Superior temporal gyrus (tissue), 1 donor: ENCODE measurements around the gene EGFL7.

Source experiments
- DNase-seq: peaks from one replicate; pipeline ENCODE4 v3.0.0-alpha.2; 2016; ENCODE audit errors: extremely low spot score

Gene EGFL7

GRCh38 chr9:136644343-136644592, 18.4 kb upstream of the EGFL7 start:
- DNase-seq: no peak

GRCh38 chr9:136644593-136645351, 17.9 kb upstream of the EGFL7 start:
- DNase-seq: peak; percentile 23

GRCh38 chr9:136645352-136645902, 17.3 kb upstream of the EGFL7 start:
- no peak for DNase-seq

GRCh38 chr9:136645903-136646754, 16.6 kb upstream of the EGFL7 start:
- no peak for DNase-seq

- no peak for DNase-seq
Observed at GRCh38 chr9:136646827-136647711, 15.6 kb upstream of the EGFL7 start.

GRCh38 chr9:136648751-136649150, 14.0 kb upstream of the EGFL7 start:
- DNase-seq: no peak

GRCh38 chr9:136650021-136650420, 12.7 kb upstream of the EGFL7 start:
- DNase-seq: no peak

GRCh38 chr9:136650648-136651047, 12.1 kb upstream of the EGFL7 start:
- DNase-seq: no peak

- DNase-seq: no peak
Observed at GRCh38 chr9:136651860-136652259, 10.9 kb upstream of the EGFL7 start.

- DNase-seq: no peak
Observed at GRCh38 chr9:136653323-136654079, 9.2 kb upstream of the EGFL7 start.

GRCh38 chr9:136654820-136655535, 7.7 kb upstream of the EGFL7 start:
- DNase-seq: no peak

- no peak for DNase-seq
Observed at GRCh38 chr9:136655536-136656182, 7.1 kb upstream of the EGFL7 start.

GRCh38 chr9:136656183-136656738, 6.5 kb upstream of the EGFL7 start:
- DNase-seq: no peak

GRCh38 chr9:136656795-136657611, 5.7 kb upstream of the EGFL7 start:
- no peak for DNase-seq

- no peak for DNase-seq
Observed at GRCh38 chr9:136657974-136658848, 4.5 kb upstream of the EGFL7 start.

GRCh38 chr9:136658849-136659535, 3.7 kb upstream of the EGFL7 start:
- DNase-seq: no peak
